Left lung (tissue), 10 donors: Measurements from ENCODE around the gene TXNDC2. TPM values are rescaled to one million over a fixed set of nuclear protein-coding genes. Genes with fewer than 3 reads are reported as not detected.

Experiments
- ATAC-seq: fragments of 200-7000 bp; cut with Tn5 transposase; one replicate; pipeline ENCODE4 v1.9.1; 2020; ENCODE audit warnings: moderate library complexity
- DNase-seq, 4 donors: peaks; one replicate each; pipeline ENCODE4 v3.0.0-alpha.2; 2013 to 2020
- H3K27ac ChIP-seq, 2 donors: fragments of 200-600 bp; sonication (generic) in 1 of 2; one replicate each; pipeline versions ENCODE4 v1.5.0 to v1.8.0; 2020 to 2021
- H3K27me3 ChIP-seq, 2 donors: fragments of 200-600 bp; sonication (generic) in 1 of 2; one replicate each; pipeline versions ENCODE4 v1.5.0 to v1.8.0; 2020 to 2021
- H3K36me3 ChIP-seq, 2 donors: fragments of 200-600 bp; sonication (generic) in 1 of 2; one replicate each; pipeline versions ENCODE4 v1.5.0 to v1.8.0; 2020 to 2021
- H3K4me1 ChIP-seq, 2 donors: fragments of 200-600 bp; one replicate each; pipeline ENCODE4 v1.8.0; 2021
- H3K4me3 ChIP-seq, 2 donors: fragments of 200-600 bp; sonication (generic) in 1 of 2; one replicate each; pipeline versions ENCODE4 v1.5.0 to v1.8.0; 2020 to 2021; ENCODE audit warnings: mild to moderate bottlenecking in 1 of 2
- H3K9me3 ChIP-seq, 2 donors: fragments of 200-600 bp; sonication (generic) in 1 of 2; one replicate each; pipeline versions ENCODE4 v1.5.0 to v1.8.0; 2020 to 2021
- intact Hi-C, 2 donors: fragments of 100-400 bp; cut with DNase I; formaldehyde crosslinking; loops; one replicate each; pipeline versions ENCODE4 v1.11.2 to v1.14.2; 2022
- polyA plus RNA-seq, 6 donors: library from polyadenylated mRNA; unstranded; fragments of 120-200 nt; gene quantifications; one replicate each; pipeline ENCODE4 v1.2.1, GENCODE V29; 2013; ENCODE audit not compliant: insufficient read length in 6 of 6
- total RNA-seq, 2 donors: library from RNA; stranded (reverse); fragmentation: NEBNext Ultra II Directional; extraction: Animal tissue kit (Norgen Biotek cat#: 25700); gene quantifications; one replicate each; pipeline ENCODE4 v1.2.1, GENCODE V29; 2021
- TF ChIP-seq, protein P1 (sequence below), 2 donors: fragments of 200-600 bp; sonication (generic) in 1 of 2; IDR thresholded peaks; one replicate each; pipeline versions ENCODE4 v1.5.0 to v1.8.0; 2021; ENCODE audit warnings: antibody characterized with exemption in 2 of 2
- donor health status: DM: no; HTN: yes; CAD: no.
- donor health status: DM: no; HTN: no; CAD: no.

TXNDC2 gene
- total and polyA plus RNA-seq, 8 donors = 0.08 to 0.36 (median 0.18) TPM; not detected in 1

- H3K4me3 ChIP-seq = peak within 1 kb of the TSS; percentile 73 to 86
- DNase-seq (peak; percentile 96 to 99 (median 98)), ATAC-seq (peak; percentile 92)
- intact Hi-C loops = no loop called here
- TF ChIP-seq, protein P1, sequence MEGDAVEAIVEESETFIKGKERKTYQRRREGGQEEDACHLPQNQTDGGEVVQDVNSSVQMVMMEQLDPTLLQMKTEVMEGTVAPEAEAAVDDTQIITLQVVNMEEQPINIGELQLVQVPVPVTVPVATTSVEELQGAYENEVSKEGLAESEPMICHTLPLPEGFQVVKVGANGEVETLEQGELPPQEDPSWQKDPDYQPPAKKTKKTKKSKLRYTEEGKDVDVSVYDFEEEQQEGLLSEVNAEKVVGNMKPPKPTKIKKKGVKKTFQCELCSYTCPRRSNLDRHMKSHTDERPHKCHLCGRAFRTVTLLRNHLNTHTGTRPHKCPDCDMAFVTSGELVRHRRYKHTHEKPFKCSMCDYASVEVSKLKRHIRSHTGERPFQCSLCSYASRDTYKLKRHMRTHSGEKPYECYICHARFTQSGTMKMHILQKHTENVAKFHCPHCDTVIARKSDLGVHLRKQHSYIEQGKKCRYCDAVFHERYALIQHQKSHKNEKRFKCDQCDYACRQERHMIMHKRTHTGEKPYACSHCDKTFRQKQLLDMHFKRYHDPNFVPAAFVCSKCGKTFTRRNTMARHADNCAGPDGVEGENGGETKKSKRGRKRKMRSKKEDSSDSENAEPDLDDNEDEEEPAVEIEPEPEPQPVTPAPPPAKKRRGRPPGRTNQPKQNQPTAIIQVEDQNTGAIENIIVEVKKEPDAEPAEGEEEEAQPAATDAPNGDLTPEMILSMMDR (IDR thresholded peaks at IDR 0.05) = no peak
- H3K9me3 ChIP-seq = no peaks in the 10 kb centered on the region
- H3K36me3 ChIP-seq = no peaks in the 10 kb centered on the region
- peaks cover 12 to 35% of the 10 kb centered on the region in 2 donors for H3K4me1 ChIP-seq
- H3K27ac ChIP-seq = peak within 1 kb of the TSS; percentile 99
- H3K27me3 ChIP-seq = no peaks in the 10 kb centered on the region
These were observed 28.0 kb downstream of the TXNDC2 start, which contains the start of gene VAPA for GRCh38 chr18:9913526-9914333. Gene VAPA, plus strand, starts transcription at chr18:9914016. Its CDS starts 241 bp downstream, at chr18:9914257.

GRCh38 chr18:9914334-9914583, 28.5 kb downstream of the TXNDC2 start:
- TF ChIP-seq, protein P1 (IDR thresholded peaks at IDR 0.05) = no peak
- Histone ChIP-seq H3K27me3 (no peaks in the 10 kb centered on the region), H3K4me3 (peak overlapping the region; percentile 73 to 86), H3K36me3 (no peaks in the 10 kb centered on the region), H3K4me1 (peaks cover 16 to 40% of the 10 kb centered on the region in 2 donors), H3K27ac (peak overlapping the region; percentile 99), H3K9me3 (no peaks in the 10 kb centered on the region)
- DNase-seq (peak in 1 of 4 donors; percentile 40), ATAC-seq (peak; percentile 6)
- intact Hi-C loops = no loop called here

DNA sequence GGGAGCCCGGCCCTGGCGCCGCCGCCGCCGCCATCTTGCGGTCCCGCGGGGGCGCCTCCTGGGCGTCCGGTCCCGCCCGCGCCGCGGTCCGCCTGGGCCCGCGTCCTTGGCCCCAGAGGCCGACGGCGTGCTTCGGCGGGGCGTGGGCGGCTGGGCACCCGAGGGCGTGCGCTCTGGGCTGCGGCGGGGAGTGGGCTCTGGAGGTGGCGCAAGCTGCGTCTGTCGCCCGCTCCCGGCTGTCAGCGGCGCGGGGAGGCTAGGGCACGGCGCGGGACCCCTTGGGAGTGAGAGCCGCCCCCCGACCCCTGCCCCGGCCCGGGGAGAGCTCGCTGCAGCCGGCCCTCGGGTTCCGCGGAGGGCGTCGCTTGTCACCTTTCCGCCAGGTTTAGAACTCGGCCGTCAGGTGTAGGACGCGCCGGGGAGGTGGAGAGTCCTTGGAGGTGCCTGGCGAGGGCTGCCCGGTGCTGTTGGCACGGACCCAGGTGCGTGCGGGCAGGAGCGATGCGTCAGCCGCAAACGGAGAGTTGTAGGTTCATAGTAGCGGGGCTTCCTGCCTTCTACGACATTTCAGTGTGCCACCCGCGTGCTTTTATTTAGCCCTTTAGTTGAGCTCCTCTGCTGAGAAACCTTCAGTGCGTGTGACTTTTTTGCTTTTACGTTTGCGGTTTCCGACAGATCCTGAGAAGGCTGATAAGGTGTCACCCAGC, 29.0 kb downstream of the TXNDC2 start:
- Histone ChIP-seq H3K9me3 (no peaks in the 10 kb centered on the region), H3K4me3 (peak overlapping the region; percentile 73 to 86), H3K27me3 (no peaks in the 10 kb centered on the region), H3K4me1 (peaks cover 21 to 45% of the 10 kb centered on the region in 2 donors), H3K27ac (peak overlapping the region; percentile 99), H3K36me3 (no peaks in the 10 kb centered on the region)
- ATAC-seq (peak; percentile 26), DNase-seq (peak; percentile 55 to 93 (median 76))
- intact Hi-C loops = no loop called here
- TF ChIP-seq, protein P1 (IDR thresholded peaks at IDR 0.05) = no peak

DNA sequence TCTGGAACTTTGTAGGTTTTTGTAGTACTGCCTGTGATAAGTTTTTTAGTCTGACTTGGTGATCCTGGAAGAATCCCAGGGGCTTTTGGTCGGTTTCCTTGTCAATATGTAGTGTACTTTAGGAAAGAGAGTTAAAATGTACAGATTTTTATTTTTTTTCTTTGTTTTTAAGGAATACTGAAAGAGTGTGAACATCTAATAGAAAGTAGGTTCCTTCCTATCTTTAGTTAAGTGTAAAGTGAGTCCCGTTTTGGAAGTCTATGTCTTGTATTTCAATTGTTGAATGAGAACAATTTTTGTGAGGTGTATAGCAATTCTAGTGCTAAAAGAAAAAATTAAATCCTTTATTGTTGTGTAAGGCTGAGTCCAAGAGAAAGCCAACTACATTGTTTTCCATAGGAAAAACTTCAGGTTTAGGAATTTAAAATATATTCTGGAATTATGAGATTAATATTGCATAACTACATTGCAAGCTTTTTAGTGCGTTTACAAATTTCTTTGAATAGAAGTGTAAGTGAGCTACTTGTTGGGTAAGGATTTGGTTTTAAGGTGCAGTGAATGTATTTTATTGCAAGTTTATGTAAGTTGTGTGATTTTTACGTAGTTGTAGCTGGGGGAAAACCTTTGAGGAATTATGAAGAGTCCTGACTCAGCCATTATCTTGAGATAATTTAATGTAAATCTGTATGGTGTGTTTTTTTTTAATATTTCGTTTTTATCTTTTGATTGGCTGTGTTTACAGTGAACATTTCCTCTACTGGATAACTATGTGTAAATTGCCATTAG, 29.7 kb downstream of the TXNDC2 start:
- intact Hi-C loops = no loop called here
- TF ChIP-seq, protein P1 (IDR thresholded peaks at IDR 0.05) = no peak
- no peak for DNase-seq
- H3K36me3 ChIP-seq = no peaks in the 10 kb centered on the region
- peaks cover 21 to 53% of the 10 kb centered on the region in 2 donors for H3K4me1 ChIP-seq
- ATAC-seq = no peak
- H3K27me3 ChIP-seq = no peaks in the 10 kb centered on the region
- peak overlapping the region; percentile 99 for H3K27ac ChIP-seq
- H3K9me3 ChIP-seq = no peaks in the 10 kb centered on the region
- peak overlapping the region; percentile 73 to 86 for H3K4me3 ChIP-seq
